Activated naive CD4-positive, alpha-beta T cell treated with anti-CD3 and anti-CD28 coated beads, Interleukin-2, amount 10 ng/mL, durations not matched to agents 7 days and 5 days (primary cell): ENCODE data around the gene HACL1.
"Not testable (repeated sequence)": the region's sequence is repeated elsewhere in the genome, so short reads cannot be mapped to it uniquely, and the experiment has no call there.

ENCODE experiments used
- CTCF ChIA-PET: fragments of 350-600 bp; sonication (Branson Sonifier 250); formaldehyde crosslinking; loops from one replicate; lab custom pipeline; 2021; ENCODE audit warnings: antibody characterized with exemption; lab: Charles Lee
- DNase-seq: peaks from one replicate; pipeline ENCODE4 v3.0.0-alpha.2; 2020
- H3K27ac Mint-ChIP-seq: one replicate; pipeline ENCODE4 v1.8.0; 2021; ENCODE audit warnings: mild to moderate bottlenecking, moderate library complexity, mixed read lengths
- H3K27me3 Mint-ChIP-seq: one replicate; pipeline ENCODE4 v1.8.0; 2021; ENCODE audit warnings: mild to moderate bottlenecking, mixed read lengths
- H3K36me3 Mint-ChIP-seq: one replicate; pipeline ENCODE4 v1.8.0; 2021; ENCODE audit warnings: mixed read lengths
- H3K4me1 Mint-ChIP-seq: one replicate; pipeline ENCODE4 v1.8.0; 2021; ENCODE audit warnings: mixed read lengths
- H3K4me3 Mint-ChIP-seq: one replicate; pipeline ENCODE4 v1.8.0; 2021; ENCODE audit warnings: mild to moderate bottlenecking, moderate library complexity, mixed read lengths
- H3K9me3 Mint-ChIP-seq: one replicate; pipeline ENCODE4 v1.8.0; 2021; ENCODE audit warnings: mixed read lengths

HACL1 gene

DNA sequence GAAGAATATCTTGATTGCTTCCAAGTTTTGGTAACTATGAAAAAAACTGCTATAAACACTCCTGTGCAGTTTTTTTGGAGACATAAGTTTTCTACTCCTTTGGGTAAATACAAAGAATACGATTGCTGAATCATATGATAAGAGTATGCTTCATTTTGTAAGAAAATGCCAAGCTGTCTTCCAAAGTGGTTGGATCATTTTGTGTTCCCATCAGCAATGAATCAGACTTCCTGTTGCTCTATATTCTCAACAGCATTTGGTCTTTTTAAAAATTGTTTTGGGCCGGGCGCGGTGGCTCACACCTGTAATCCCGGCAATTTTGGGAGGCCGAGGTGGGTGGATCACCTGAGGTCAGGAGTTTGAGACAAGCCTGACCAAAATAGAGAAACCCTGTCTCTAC is 14.7 kb upstream of the HACL1 start:
- DNase-seq, result no peak
- Mint-ChIP-seq H3K27ac (no peak overlapping the region), H3K4me3 (no peak overlapping the region), H3K36me3 (peaks cover 10% of the 10 kb centered on the region), H3K9me3 (peaks cover 21% of the 10 kb centered on the region), H3K27me3 (peaks cover 5% of the 10 kb centered on the region), H3K4me1 (no peaks in the 10 kb centered on the region)
- CTCF ChIA-PET, result interaction anchor here (1.0 kb wide), 1 partner anchor 15 kb away, joined by 3 read pairs; no protein-coding TSS in a partner anchor

DNA sequence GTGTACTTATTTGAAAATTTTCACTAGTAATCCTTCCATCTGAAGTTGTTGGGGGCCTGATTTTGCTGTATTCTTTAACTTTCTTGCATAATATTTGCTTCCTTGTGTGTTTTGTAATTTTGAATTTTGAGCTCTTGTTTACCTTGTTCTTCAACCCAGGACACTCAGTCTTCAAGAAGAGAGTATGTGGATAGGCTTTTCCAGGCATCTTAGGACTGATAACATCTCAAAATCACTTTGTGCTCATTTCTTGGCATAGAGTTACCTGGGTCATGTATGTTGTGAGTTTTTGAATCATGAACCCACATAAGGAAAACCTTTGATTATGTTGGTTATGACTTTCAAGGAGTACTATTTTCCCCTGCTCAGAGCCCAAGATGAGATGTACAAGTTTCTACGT is 13.6 kb upstream of the HACL1 start:
- H3K27me3 Mint-ChIP-seq, result peaks cover 5% of the 10 kb centered on the region
- no peaks in the 10 kb centered on the region for H3K4me1 Mint-ChIP-seq
- H3K4me3 Mint-ChIP-seq, result no peak overlapping the region
- DNase-seq, result no peak
- CTCF ChIA-PET, result interaction anchor here (0.9 kb wide), 1 partner anchor 14 kb away, joined by 3 read pairs; the partner anchor contains the start of genes BTD and HACL1
- peaks cover 4% of the 10 kb centered on the region for H3K36me3 Mint-ChIP-seq
- no peak overlapping the region for H3K27ac Mint-ChIP-seq
- peaks cover 12% of the 10 kb centered on the region for H3K9me3 Mint-ChIP-seq

DNA sequence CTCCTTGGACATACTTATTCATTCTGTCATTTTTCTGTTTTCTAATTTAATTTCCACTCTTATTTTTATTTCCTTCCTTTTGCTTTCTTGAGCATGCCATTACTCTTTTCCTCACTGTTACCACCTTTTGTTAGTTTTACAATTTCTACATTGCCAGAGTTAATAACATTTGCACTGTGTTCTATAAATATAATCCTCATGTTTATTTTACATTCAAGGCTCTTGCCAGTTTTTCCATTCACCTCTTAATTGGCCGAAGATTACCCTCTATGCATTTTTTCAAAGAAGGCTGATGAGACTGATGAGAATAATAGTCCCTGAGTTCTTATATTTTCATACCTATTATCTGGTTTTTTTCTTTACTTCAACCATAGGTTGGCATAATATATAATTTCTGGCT is 10.6 kb upstream of the HACL1 start:
- DNase-seq, result no peak
- no peaks in the 10 kb centered on the region for H3K36me3 Mint-ChIP-seq
- no peaks in the 10 kb centered on the region for H3K9me3 Mint-ChIP-seq
- no peak overlapping the region for H3K27ac Mint-ChIP-seq
- CTCF ChIA-PET, result interaction anchor here (0.7 kb wide), 2 partner anchors 75 to 686 kb away, joined by 3 read pairs; no protein-coding TSS in a partner anchor
- no peaks in the 10 kb centered on the region for H3K4me1 Mint-ChIP-seq
- no peak overlapping the region for H3K4me3 Mint-ChIP-seq
- H3K27me3 Mint-ChIP-seq, result peaks cover 5% of the 10 kb centered on the region

DNA sequence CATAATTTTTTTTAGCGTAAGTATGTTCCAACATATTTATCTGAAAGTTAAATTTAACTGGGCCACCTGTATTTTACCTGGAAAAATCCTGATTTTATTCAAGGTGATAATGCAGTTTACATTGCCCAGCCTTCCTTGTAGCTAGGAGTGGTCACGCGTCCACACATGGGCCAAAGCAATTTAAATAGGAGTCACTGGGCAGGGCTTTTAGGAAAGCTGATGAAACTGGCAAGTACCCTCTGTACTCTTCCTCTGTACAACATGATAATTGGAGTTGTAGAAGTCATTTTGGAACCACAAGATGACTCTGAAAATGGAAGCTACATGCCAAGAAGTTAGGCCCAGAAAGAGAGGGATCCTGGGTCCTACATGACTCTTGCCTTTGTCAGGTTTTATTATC is 9.6 kb upstream of the HACL1 start:
- DNase-seq, result no peak
- Mint-ChIP-seq H3K4me3 (no peak overlapping the region), H3K27me3 (peaks cover 5% of the 10 kb centered on the region), H3K36me3 (no peaks in the 10 kb centered on the region), H3K4me1 (no peaks in the 10 kb centered on the region), H3K27ac (no peak overlapping the region), H3K9me3 (no peaks in the 10 kb centered on the region)
- CTCF ChIA-PET, result no interaction called here

DNA sequence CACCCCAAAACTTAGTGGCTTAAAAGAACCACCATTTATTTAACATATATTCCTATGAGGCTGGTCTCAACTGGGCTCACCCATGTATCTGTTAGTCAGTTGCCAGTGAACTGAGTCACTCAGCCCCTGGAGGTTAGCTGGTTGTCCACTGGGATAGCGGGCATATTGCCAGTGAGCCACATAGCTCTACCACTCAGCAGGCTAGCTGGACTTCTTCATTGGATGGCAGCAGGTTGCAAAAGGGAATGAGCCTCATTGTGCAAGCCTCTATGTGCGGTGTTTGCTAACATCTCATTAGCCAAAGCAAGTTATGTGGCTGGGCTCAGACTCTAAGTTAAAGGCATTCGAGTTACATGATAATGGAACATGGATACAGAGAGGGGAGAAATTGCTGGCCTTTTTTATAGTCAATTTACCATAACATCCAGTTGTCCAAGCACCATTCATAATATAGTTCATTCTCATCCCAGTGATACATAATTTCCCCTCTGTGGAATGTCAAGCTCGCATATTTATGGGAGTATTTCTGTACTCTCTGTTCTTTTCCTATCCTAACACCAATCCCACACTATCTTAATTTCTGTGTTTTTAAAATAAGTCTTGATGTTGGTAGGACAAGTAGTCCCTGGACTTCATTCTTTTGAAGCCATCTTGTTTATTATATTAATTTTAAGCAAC is 8.9 kb upstream of the HACL1 start:
- DNase-seq, result no peak
- H3K36me3 Mint-ChIP-seq, result no peaks in the 10 kb centered on the region
- CTCF ChIA-PET, result no interaction called here
- H3K9me3 Mint-ChIP-seq, result no peaks in the 10 kb centered on the region
- H3K4me1 Mint-ChIP-seq, result no peaks in the 10 kb centered on the region
- H3K4me3 Mint-ChIP-seq, result no peak overlapping the region
- H3K27me3 Mint-ChIP-seq, result peaks cover 5% of the 10 kb centered on the region
- no peak overlapping the region for H3K27ac Mint-ChIP-seq

DNA sequence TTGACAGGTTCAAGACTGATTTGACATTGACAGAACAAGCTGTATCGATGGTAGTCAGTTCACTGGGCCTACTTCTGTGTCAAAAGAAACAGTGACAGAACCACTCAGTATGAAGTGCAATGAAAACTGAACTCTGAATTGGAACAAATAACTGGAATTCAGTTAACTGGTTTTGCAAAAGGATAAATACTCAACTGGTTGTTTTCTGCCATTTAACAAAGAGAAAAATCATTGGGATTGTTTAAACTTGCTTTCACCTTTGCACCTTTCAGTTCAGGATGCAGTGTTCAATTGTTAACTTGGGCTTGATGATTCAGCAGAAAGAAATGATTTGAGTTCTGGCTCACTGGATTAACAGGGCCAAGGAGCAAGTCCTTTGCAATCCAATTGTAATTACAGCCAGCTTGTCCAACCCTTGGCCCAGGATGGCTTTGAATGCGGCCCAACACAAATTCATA is 5.1 kb upstream of the HACL1 start:
- H3K9me3 Mint-ChIP-seq, result peaks cover 4% of the 10 kb centered on the region
- CTCF ChIA-PET, result no interaction called here
- DNase-seq, result no peak
- no peak overlapping the region for H3K4me3 Mint-ChIP-seq
- H3K27ac Mint-ChIP-seq, result no peak overlapping the region
- H3K27me3 Mint-ChIP-seq, result no peaks in the 10 kb centered on the region
- H3K4me1 Mint-ChIP-seq, result peaks cover 13% of the 10 kb centered on the region
- peaks cover 14% of the 10 kb centered on the region for H3K36me3 Mint-ChIP-seq

DNA sequence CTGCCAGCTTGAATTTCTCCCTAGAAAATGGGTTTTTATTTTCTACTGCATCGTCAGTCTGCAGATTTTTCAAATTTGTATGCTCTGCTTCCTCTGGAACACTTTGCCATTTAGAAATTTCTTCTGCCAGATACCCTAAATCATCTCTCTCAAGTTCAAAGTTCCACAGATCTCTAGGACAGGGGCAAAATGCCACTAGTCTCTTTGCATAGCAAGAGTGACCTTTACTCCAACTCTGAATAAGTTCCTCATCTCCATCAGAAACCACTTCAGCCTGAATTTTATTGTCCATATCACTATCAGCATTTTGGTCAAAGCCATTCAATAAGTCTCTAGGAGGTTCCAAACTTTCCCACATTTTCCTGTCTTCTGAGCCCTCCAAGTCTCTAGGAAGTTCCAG is 3.2 kb upstream of the HACL1 start:
- Mint-ChIP-seq H3K4me1 (peaks cover 29% of the 10 kb centered on the region), H3K36me3 (peaks cover 21% of the 10 kb centered on the region)
- H3K27ac Mint-ChIP-seq, H3K4me3 Mint-ChIP-seq, H3K27me3 Mint-ChIP-seq, CTCF ChIA-PET, H3K9me3 Mint-ChIP-seq, DNase-seq: not testable (repeated sequence)

DNA sequence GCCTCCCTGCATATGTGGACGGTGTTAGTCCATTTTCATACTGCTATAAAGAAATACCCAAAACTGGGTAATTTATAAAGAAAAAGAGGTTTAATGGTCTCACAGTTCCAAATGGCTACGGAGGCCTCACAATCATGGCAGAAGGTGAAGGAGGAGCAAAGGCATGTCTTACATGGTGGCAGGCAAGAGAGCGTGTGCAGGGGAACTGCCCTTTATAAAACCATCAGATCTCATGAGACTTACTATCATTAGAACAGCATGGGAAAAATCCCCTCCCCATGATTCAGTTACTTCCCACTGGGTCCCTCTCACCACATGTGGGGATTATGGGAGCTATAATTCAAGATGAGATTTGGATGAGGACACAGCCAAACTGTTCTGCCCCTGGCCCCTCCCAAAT is 1.4 kb upstream of the HACL1 start:
- H3K27me3 Mint-ChIP-seq, DNase-seq, H3K9me3 Mint-ChIP-seq, CTCF ChIA-PET: not testable (repeated sequence)
- peak overlapping the region; percentile 99 for H3K4me3 Mint-ChIP-seq
- peaks cover 33% of the 10 kb centered on the region for H3K4me1 Mint-ChIP-seq
- peaks cover 35% of the 10 kb centered on the region for H3K36me3 Mint-ChIP-seq
- H3K27ac Mint-ChIP-seq, result peak overlapping the region; percentile 98

DNA sequence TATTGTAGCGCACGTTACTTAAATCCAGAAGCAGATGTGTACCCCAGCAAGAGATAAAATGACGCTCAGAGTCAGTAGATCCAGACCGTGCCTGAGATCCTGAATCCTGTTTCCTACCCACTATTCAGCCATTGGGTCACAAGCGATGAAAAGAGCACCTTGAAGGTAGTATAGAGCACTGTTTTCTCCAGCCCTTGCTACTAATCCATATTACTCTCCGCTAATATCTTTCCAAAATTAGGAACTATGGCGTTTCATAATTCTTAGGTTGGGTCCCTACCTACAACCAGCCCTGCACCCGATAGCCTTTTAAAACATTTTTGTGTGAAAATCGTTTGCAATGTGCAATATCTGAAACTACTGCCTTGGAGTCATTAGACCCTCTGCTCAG is 772 bp upstream of the HACL1 start:
- Mint-ChIP-seq H3K9me3 (peaks cover 4% of the 10 kb centered on the region), H3K27me3 (no peaks in the 10 kb centered on the region), H3K27ac (peak overlapping the region; percentile 98), H3K36me3 (peaks cover 40% of the 10 kb centered on the region), H3K4me3 (peak overlapping the region; percentile 99), H3K4me1 (peaks cover 33% of the 10 kb centered on the region)
- DNase-seq, result no peak
- CTCF ChIA-PET, result interaction anchor here (0.9 kb wide), 1 partner anchor 25 kb away, joined by 3 read pairs; no protein-coding TSS in a partner anchor

DNA sequence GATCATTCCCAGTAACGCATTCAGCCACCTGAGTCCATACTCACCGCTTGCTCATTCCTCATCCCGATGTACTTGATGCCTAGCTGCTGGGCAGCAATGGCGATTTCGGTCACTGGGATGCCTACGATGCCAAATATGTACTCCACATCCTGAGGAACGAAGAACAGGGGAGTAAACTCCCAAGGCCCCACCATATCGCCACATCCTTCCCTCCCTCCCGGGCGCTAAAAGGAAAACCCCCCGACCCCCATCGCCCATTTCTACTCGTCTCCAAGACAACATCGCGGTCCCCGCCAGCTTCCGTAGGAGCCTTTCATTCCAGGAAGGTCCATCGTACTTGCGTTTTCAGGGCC is 347 bp downstream of the HACL1 start:
- Mint-ChIP-seq H3K27me3 (no peaks in the 10 kb centered on the region), H3K4me3 (peak overlapping the region; percentile 99), H3K27ac (peak overlapping the region; percentile 98), H3K4me1 (peaks cover 33% of the 10 kb centered on the region), H3K9me3 (peaks cover 4% of the 10 kb centered on the region), H3K36me3 (peaks cover 42% of the 10 kb centered on the region)
- CTCF ChIA-PET, result interaction anchor here (0.9 to 1.1 kb wide), 2 partner anchors 13 to 46 kb away, joined by 3 read pairs; no protein-coding TSS in a partner anchor
- no peak for DNase-seq

DNA sequence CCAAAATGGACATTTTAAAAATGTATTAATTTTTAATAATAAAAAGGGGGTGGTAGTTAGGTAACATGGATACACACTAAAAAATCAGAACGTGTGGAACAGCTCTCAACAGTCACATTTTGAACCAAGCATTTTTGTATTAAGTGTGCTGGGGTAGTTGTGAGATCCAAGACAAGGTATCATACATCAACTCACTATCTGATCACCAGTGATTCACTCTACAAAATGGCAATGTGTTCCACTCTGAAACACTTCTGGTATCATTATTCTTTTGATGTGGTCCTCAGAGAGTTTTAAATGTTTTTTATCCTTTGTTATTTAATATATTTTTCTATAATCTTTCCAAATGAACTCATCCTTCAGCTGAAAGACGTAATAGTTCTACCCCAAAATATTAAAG is 5.4 kb downstream of the HACL1 start:
- no peak for DNase-seq
- Mint-ChIP-seq H3K27ac (no peak overlapping the region), H3K9me3 (no peaks in the 10 kb centered on the region), H3K4me3 (no peak overlapping the region), H3K27me3 (no peaks in the 10 kb centered on the region), H3K36me3 (peaks cover 27% of the 10 kb centered on the region), H3K4me1 (peaks cover 19% of the 10 kb centered on the region)
- CTCF ChIA-PET, result no interaction called here

DNA sequence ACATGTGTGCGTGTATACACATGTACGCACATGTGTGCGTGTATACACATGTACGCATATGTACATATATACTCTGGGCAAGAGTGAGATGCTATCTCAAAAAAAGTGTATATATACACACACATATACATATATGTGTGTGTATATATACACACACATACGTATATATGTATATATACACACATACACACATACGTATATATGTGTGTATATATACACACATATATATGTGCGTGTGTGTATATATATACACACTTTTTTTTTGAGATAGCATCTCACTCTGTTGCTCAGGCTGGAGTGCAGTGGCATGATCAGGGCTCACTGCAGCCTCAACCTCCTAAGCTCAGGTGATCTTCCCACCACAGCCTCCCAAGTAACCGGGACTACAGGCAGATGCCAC is 8.4 kb downstream of the HACL1 start:
- Mint-ChIP-seq H3K36me3 (peaks cover 19% of the 10 kb centered on the region), H3K4me3 (no peak overlapping the region), H3K27me3 (no peaks in the 10 kb centered on the region), H3K27ac (no peak overlapping the region), H3K4me1 (peaks cover 4% of the 10 kb centered on the region), H3K9me3 (no peaks in the 10 kb centered on the region)
- DNase-seq, result no peak
- CTCF ChIA-PET, result no interaction called here

DNA sequence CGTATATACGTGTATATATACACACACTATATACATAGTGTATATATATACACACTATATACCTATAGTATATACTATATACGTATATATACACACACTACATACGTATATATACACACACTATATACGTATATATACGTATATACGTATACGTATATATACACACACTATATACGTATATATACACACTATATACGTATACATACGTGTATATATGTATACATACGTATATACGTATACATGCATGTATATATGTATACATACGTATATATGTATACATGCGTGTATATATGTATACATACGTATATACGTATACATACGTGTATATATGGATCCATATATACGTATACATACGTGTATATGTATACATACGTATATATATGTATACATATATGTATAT is 9.4 kb downstream of the HACL1 start:
- DNase-seq, result no peak
- no peak overlapping the region for H3K27ac Mint-ChIP-seq
- H3K27me3 Mint-ChIP-seq, result no peaks in the 10 kb centered on the region
- H3K4me1 Mint-ChIP-seq, result peaks cover 4% of the 10 kb centered on the region
- CTCF ChIA-PET, result no interaction called here
- H3K36me3 Mint-ChIP-seq, result peaks cover 12% of the 10 kb centered on the region
- no peaks in the 10 kb centered on the region for H3K9me3 Mint-ChIP-seq
- H3K4me3 Mint-ChIP-seq, result no peak overlapping the region

DNA sequence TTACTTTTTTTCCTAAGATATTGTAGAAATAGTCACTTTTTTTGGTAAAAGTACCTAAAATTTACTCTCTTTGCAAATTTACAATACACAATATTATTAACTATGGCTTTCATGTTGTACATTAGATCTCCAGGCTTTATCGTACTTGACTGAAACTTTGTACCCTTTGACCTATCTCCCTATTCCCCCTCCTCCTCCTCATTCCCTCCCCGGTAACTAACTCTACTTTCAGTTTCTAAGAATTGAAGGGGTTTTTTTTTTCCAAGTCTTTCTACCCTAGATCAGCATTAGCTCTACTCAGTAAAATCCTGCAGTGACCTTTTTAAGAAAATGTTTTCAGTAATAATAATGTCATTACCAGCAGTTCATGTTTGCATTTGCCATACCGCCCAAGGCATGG is 10.1 kb downstream of the HACL1 start:
- Mint-ChIP-seq H3K4me3 (no peak overlapping the region), H3K27me3 (no peaks in the 10 kb centered on the region), H3K9me3 (no peaks in the 10 kb centered on the region), H3K36me3 (peaks cover 15% of the 10 kb centered on the region), H3K4me1 (peaks cover 4% of the 10 kb centered on the region), H3K27ac (no peak overlapping the region)
- CTCF ChIA-PET, result no interaction called here
- no peak for DNase-seq

DNA sequence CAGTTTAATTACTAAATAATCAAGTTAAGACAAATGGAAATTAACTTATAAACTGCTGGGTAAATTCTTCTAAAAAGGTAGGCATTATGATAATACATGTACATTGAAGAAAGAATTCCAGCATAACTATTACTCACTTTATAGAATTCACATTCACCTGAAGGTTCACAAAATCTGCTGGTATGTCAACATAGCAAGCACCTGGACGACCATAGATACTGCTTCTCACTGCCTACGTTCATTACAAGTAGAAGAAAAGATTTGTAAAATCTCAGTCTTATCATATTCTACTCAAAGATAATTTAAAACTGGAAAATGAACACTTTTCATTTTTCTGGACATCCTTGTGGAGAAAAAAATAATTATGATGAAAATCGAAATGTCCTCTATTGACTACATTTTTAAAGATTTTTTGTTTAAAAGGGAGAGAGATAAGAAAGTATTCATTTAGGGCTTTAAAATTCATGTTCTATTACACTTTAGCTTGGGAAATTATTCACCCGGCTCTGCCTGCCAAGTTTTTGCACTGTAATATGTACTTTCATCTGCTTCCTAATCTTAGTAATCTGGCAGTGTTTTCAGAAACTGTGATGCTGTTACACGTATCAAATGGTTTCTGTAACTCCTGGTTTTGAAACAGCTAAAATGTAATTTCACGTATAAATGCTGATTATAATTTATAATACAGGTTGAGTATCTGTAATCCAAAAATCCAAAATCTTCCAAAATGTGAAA is 16.1 kb downstream of the HACL1 start:
- Mint-ChIP-seq H3K9me3 (no peaks in the 10 kb centered on the region), H3K4me3 (no peak overlapping the region), H3K4me1 (no peaks in the 10 kb centered on the region), H3K27me3 (no peaks in the 10 kb centered on the region), H3K27ac (no peak overlapping the region), H3K36me3 (peaks cover 32% of the 10 kb centered on the region)
- CTCF ChIA-PET, result no interaction called here
- no peak for DNase-seq
